HepG2 (cell line): ENCODE data around the gene PTGR3. TPM values are rescaled to one million over a fixed set of nuclear protein-coding genes. Genes with fewer than 3 reads are reported as not detected.

Source experiments
- ARNTL ChIP-seq: sonication (generic); formaldehyde crosslinking; IDR thresholded peaks from 2 replicates; pipeline ENCODE4 v1.4.0; 2020; ENCODE audit warnings: mild to moderate bottlenecking, missing genetic modification reagents
- ASH2L ChIP-seq: fragments of 300-600, 200-600 bp; sonication (generic); IDR thresholded peaks from 2 replicates; pipeline ENCODE4 v1.7.0; 2017; ENCODE audit warnings: low read depth, mild to moderate bottlenecking, moderate library complexity, mixed read lengths, low read length; ENCODE audit not compliant: insufficient read length
- BCL3 ChIP-seq: sonication (generic); formaldehyde crosslinking; IDR thresholded peaks from 2 replicates; pipeline ENCODE4 v1.5.1; 2020; ENCODE audit warnings: mild to moderate bottlenecking, missing genetic modification reagents, moderate library complexity
- ELF1 ChIP-seq: sonication (generic); formaldehyde crosslinking; IDR thresholded peaks from 2 replicates; pipeline ENCODE4 v1.4.0; 2020; ENCODE audit warnings: missing genetic modification reagents
- ELF3 ChIP-seq: IDR thresholded peaks from 2 replicates; pipeline ENCODE4 v1.6.1; 2016; ENCODE audit warnings: missing genetic modification reagents, missing compliant biosample characterization
- FOSL2 ChIP-seq: sonication (generic); formaldehyde crosslinking; IDR thresholded peaks from 2 replicates; pipeline ENCODE4 v1.4.0; 2020; ENCODE audit warnings: missing genetic modification reagents
- HNF4A ChIP-seq: sonication (generic); formaldehyde crosslinking; IDR thresholded peaks from 2 replicates; pipeline ENCODE4 v1.4.0; 2020; ENCODE audit warnings: missing genetic modification reagents
- HOXA9 ChIP-seq: sonication (generic); formaldehyde crosslinking; IDR thresholded peaks from 2 replicates; pipeline ENCODE4 v1.8.1; 2022; ENCODE audit warnings: missing genetic modification reagents, mild to moderate bottlenecking, moderate library complexity, borderline replicate concordance
- KDM5B ChIP-seq: sonication (generic); formaldehyde crosslinking; IDR thresholded peaks from 2 replicates; pipeline ENCODE4 v1.4.0; 2020; ENCODE audit warnings: missing genetic modification reagents, mild to moderate bottlenecking, borderline replicate concordance
- KLF16 ChIP-seq, 2 experiments: sonication (generic) in 1 of 2; formaldehyde crosslinking in 1 of 2; IDR thresholded peaks; 2 replicates each; pipeline versions ENCODE4 v1.6.1 to v1.8.0; 2016 to 2023; ENCODE audit warnings: missing genetic modification reagents in 2 of 2, missing compliant biosample characterization in 1 of 2
- MAFF ChIP-seq: IDR thresholded peaks from 2 replicates; pipeline ENCODE4 v1.6.1; 2011; ENCODE audit warnings: low read depth, low read length, improper control_type of control experiment
- MEIS1 ChIP-seq: sonication (generic); formaldehyde crosslinking; IDR thresholded peaks from 2 replicates; pipeline ENCODE4 v1.9.0; 2021; ENCODE audit warnings: mild to moderate bottlenecking, missing genetic modification reagents, moderate library complexity, borderline replicate concordance
- NR0B2 ChIP-seq: sonication (generic); formaldehyde crosslinking; IDR thresholded peaks from 2 replicates; pipeline ENCODE4 v1.4.0; 2020; ENCODE audit warnings: mild to moderate bottlenecking, missing genetic modification reagents
- PHF8 ChIP-seq: sonication (generic); formaldehyde crosslinking; IDR thresholded peaks from 2 replicates; pipeline ENCODE4 v1.5.0; 2020; ENCODE audit warnings: missing genetic modification reagents
- RBFOX2 ChIP-seq: fragments of 200-400 bp; formaldehyde crosslinking; IDR thresholded peaks from 2 replicates; pipeline ENCODE4 v1.6.1; 2017; ENCODE audit warnings: low read depth, mild to moderate bottlenecking, low read length
- SALL1 ChIP-seq: sonication (generic); formaldehyde crosslinking; IDR thresholded peaks from 2 replicates; pipeline ENCODE4 v1.8.0; 2022; ENCODE audit warnings: mild to moderate bottlenecking, missing genetic modification reagents
- SOX6 ChIP-seq, 2 experiments: fragments of 450-650 bp in 1 of 2; sonication (generic) in 1 of 2; formaldehyde crosslinking in 1 of 2; IDR thresholded peaks; 2 replicates each; pipeline versions ENCODE4 v1.4.0 to v1.6.1; 2017 to 2020; ENCODE audit warnings: antibody characterized with exemption in 1 of 2, mild to moderate bottlenecking in 1 of 2, missing genetic modification reagents in 1 of 2
- TOE1 ChIP-seq: sonication (generic); formaldehyde crosslinking; IDR thresholded peaks from 2 replicates; pipeline ENCODE4 v1.4.0; 2020; ENCODE audit warnings: mild to moderate bottlenecking, missing genetic modification reagents
- TOPORS ChIP-seq: sonication (generic); formaldehyde crosslinking; IDR thresholded peaks from 2 replicates; pipeline ENCODE4 v1.8.0; 2023; ENCODE audit warnings: mild to moderate bottlenecking, missing genetic modification reagents
- WIZ ChIP-seq: sonication (generic); formaldehyde crosslinking; IDR thresholded peaks from 2 replicates; pipeline ENCODE4 v1.5.1; 2020; ENCODE audit warnings: mild to moderate bottlenecking, missing genetic modification reagents
- ZBTB14 ChIP-seq: sonication (generic); formaldehyde crosslinking; IDR thresholded peaks from 2 replicates; pipeline ENCODE4 v1.4.0; 2020; ENCODE audit warnings: missing genetic modification reagents
- ZNF143 ChIP-seq: sonication (generic); formaldehyde crosslinking; IDR thresholded peaks from 2 replicates; pipeline ENCODE4 v1.4.0; 2020; ENCODE audit warnings: missing genetic modification reagents
- ZNF3 ChIP-seq: IDR thresholded peaks from 2 replicates; pipeline ENCODE4 v1.7.0; 2017; ENCODE audit warnings: inconsistent platforms
- ZNF546 ChIP-seq: sonication (generic); formaldehyde crosslinking; conservative IDR thresholded peaks from 2 replicates; pipeline ENCODE4 v1.8.1; 2023; ENCODE audit warnings: mild to moderate bottlenecking, missing genetic modification reagents
- ZNF569 ChIP-seq: sonication (generic); formaldehyde crosslinking; IDR thresholded peaks from 2 replicates; pipeline ENCODE4 v1.5.0; 2020; ENCODE audit warnings: mild to moderate bottlenecking, missing genetic modification reagents, moderate library complexity, borderline replicate concordance
- ZNF614 ChIP-seq: IDR thresholded peaks from 2 replicates; pipeline ENCODE4 v1.6.1; 2018; ENCODE audit warnings: missing biosample characterization, missing genetic modification reagents, inconsistent platforms, borderline replicate concordance
- ZNF644 ChIP-seq: IDR thresholded peaks from 2 replicates; pipeline ENCODE4 v1.6.1; 2016; ENCODE audit warnings: low read depth
- polyA plus RNA-seq, 8 experiments: library from polyadenylated mRNA; depleted of rRNA in 3 of 8; stranded (reverse) in 7 of 8; unstranded in 1 of 8; fragments of >200 nt; fragmentation: Illumina TruSeq in 4 of 8; extraction: Trizol in 4 of 8; gene quantifications; 2 replicates each; pipeline versions ENCODE4 v1.2.1 to v1.2.3, GENCODE V29; 2011 to 2016; ENCODE audit warnings: low read depth in 4 of 8, missing spikeins in 1 of 8, mixed read lengths in 1 of 8; ENCODE audit not compliant: insufficient read depth in 1 of 8
- total RNA-seq, 5 experiments: library from RNA; depleted of rRNA; stranded (reverse); fragments of >200 nt; fragmentation: Illumina TruSeq; extraction: Trizol; gene quantifications; 2 replicates each; pipeline ENCODE4 v1.2.3, GENCODE V29; 2016; ENCODE audit warnings: low read depth in 1 of 5

Gene PTGR3
- total and polyA plus RNA-seq, 2 of the 13 experiments (the other 11 are each of a cell fraction or from before 2014, with no cell fraction given): 11.5 to 25.3 TPM

GRCh38 chr18:75161256-75162028, 47.5 kb downstream of the PTGR3 start (continued):
- TF ChIP-seq MAFF: no peak
- peak; percentile 53 for TF ChIP-seq ASH2L
- TF ChIP-seq NR0B2 (CRISPR knock-in tag): no peak
- TF ChIP-seq ZBTB14 (CRISPR knock-in tag): no peak
- no peak for TF ChIP-seq ZNF569 (CRISPR knock-in tag)
- TF ChIP-seq ZNF644 (CRISPR knock-in tag): peak; percentile 50; the same call in 1 of the 2 replicates
- TF ChIP-seq KDM5B (CRISPR knock-in tag): peak; percentile 35; the same call in 1 of the 2 replicates
- peak; percentile 50; the same call in 1 of the 2 replicates for TF ChIP-seq ELF3 (CRISPR knock-in tag)
- no peak for TF ChIP-seq BCL3
- TF ChIP-seq ZNF143 (CRISPR knock-in tag): peak; percentile 52
- TF ChIP-seq SOX6 (IDR thresholded peaks at IDR 0.05): no peak
- no peak for TF ChIP-seq SOX6 (CRISPR knock-in tag; IDR thresholded peaks at IDR 0.05)
- 0 out of 2 replicates have a peak, but pooled peaks have one; percentile 29 for TF ChIP-seq ZNF614 (CRISPR knock-in tag)
- peak; percentile 28; the same call in 1 of the 2 replicates for TF ChIP-seq MEIS1
- TF ChIP-seq ELF1 (CRISPR knock-in tag): peak; percentile 37; the same call in 1 of the 2 replicates
- no peak for TF ChIP-seq RBFOX2
- no peak for TF ChIP-seq ZNF3 (CRISPR knock-in tag)
- peak; percentile 39 for TF ChIP-seq SALL1 (CRISPR knock-in tag)
- TF ChIP-seq KLF16 (CRISPR knock-in tag; IDR thresholded peaks at IDR 0.05): peak in 1 of 2 experiments; percentile 40; a peak in 1 of 4 replicates
- no peak for TF ChIP-seq TOPORS (CRISPR knock-in tag)
- TF ChIP-seq HNF4A (CRISPR knock-in tag): peak; percentile 37; the same call in 1 of the 2 replicates
- no peak for TF ChIP-seq TOE1 (CRISPR knock-in tag)
- no peak for TF ChIP-seq WIZ (CRISPR knock-in tag)
- peak; percentile 27; the same call in 1 of the 2 replicates for TF ChIP-seq FOSL2 (CRISPR knock-in tag)
- peak; percentile 46 for TF ChIP-seq PHF8 (CRISPR knock-in tag)
- no peak for TF ChIP-seq HOXA9 (CRISPR knock-in tag)
- TF ChIP-seq ARNTL: no peak
- no peak for TF ChIP-seq ZNF546 (CRISPR knock-in tag)
